Anterior cingulate cortex (tissue), 58 donors: ENCODE data around the gene PPP1R13L.
"Not testable (repeated sequence)": the region's sequence is repeated elsewhere in the genome, so short reads cannot be mapped to it uniquely, and the experiment has no call there.

Experiments
- DNase-seq, 58 donors: peaks; one replicate each; lab custom pipeline; 2025; lab: John Stamatoyannopoulos, UW

Gene PPP1R13L

DNA sequence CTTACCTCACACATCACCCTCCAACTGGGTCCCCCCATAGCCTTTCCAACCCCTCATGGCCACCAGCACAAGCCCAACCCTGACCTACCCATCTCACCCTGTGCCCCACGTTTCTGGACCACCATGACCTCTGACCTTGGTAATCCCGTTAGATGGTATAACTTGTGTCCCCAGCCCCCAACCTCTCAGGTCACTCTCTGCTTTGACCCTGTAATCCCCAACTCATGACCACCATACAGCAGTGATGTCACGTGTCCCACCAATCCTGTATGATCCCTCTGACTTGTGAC lies 55.8 kb downstream of the PPP1R13L start:
- DNase-seq = no peak

DNA sequence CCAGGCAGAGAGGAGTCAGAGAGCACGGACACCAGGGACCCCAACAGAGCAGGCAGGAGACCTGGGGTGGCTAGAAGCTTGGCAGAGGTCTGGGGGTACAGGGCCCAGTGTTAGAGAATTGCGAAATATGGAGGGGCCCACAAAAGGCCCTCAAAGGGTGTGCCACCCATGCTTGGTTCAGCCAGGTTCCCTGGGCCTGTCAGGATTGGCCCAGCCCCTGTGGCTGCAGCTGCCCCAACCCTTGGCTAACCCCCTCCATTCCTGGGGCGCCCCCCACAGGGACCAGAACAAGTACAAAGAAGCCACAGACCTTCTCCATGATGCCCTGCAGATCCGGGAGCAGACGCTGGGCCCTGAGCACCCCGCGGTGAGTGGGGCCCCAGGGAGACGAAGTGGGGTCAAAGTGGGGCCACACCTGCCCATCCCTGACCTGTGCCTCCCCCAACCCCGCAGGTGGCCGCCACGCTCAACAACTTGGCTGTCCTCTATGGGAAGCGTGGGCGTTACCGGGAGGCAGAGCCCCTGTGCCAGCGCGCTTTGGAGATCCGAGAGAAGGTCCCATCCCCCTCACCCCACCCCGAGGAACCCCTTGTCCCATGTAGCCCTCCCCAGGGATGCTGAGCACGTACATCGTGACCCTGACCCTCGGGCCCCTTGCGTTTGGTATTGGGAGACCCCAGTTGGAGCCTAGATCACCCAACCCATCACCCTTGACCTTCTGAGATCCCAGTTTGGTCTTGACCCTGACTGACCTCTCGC lies 56.3 kb downstream of the PPP1R13L start:
- DNase-seq = no peak

DNA sequence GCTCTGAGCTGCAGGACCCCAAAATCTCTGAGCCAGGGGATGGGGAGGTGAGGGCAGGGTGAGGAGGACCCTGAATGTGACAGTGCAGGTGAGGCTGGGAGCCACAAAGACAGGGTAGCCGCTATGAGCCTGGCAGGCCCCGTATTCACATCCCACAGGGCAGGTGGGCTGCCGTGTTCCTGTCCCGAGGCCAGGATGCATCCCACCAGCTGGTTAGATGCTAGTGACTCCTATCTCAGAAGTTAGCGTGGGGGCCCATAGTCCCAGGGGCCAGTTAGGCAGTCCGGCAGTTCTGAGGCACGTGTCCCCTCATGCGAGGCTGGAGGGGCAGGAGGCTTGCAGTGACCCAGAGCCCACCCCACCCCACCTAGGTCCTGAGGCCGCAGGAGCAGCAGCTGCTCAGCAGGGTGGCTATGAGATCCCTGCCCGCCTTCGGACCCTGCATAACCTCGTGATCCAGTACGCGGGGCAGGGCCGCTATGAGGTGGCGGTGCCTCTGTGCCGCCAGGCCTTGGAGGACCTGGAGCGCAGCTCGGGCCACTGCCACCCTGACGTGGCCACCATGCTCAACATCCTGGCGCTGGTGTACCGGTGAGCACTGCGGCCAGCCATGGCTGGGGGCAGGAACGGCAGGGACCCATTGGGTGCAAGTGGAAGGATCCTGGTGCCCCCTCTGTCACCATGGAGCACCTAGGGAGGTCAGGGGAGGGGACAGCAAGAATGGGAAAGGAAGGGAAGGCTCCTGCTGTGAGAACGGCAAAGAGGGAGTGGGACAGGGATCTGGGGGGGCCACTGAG lies 57.1 kb downstream of the PPP1R13L start:
- DNase-seq = no peak

DNA sequence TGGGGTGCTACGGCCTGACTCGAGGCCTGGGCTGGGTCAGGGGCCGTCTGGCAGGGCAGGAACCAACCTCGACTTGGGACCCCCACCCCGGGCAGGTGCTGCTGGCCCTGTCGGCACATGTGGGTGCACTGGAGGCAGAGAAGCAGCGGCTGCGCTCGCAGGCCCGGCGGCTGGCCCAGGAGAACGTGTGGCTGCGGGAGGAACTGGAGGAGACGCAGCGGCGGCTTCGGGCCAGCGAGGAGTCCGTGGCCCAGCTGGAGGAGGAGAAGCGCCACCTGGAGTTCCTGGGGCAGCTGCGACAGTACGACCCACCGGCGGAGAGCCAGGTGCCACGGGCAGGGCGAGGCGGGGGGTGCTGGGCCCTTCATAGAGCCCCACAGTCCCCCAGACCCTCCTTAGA lies 58.4 kb downstream of the PPP1R13L start:
- no peak for DNase-seq

DNA sequence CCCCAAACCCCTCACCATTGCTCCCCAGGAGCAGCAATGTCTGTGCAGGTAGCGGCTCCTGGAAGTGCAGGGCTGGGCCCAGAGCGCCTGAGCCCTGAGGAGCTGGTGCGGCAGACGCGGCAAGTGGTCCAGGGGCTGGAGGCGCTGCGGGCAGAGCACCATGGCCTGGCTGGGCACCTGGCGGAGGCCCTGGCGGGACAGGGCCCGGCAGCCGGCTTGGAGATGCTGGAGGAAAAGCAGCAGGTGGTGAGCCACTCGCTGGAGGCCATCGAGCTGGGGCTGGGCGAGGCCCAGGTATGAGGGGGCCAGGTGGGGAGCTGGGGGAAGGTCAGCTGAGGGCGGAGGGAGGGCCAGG lies 59.4 kb downstream of the PPP1R13L start:
- no peak for DNase-seq

DNA sequence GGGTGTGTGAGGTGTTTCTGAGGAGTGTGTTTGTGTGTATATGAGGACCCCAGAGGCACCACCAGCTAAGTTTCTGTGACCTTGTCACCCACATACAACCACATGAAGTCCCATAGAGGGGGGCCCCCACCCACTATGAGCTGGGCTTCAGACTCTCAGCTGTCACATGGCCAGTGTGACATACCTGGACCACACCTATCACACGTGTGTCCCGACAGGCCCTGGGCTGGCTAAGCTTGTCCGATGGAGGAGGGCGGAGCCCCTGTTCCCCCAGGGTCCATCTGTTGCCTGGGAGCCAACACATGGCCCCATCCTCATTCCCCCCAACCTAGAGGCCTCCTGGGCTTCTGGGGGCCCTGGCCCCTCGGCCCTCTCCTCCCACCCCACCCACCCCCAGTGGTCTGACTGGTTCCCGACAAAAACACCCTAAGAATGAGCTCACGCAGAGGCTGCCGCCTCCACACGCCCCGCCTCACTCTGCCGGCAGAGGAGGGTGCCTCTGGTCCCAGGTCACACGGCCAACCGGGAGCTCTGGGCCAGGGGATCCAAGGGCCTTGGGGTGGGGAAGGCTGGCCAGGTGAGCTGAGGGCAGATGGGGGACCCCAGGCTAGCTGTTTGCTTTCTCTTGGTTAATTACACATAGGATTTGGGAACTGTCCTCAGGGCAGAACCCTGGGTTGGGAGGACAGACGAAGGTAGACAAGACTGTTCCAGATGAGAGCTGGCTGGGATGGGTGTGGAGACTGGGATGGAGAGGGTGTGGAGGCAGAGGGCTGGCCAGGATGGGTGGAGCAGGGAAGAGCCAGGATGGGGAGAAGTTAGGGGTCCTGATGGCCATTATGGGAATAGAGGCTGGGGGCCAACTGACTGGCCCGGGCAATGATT lies 60.0 kb downstream of the PPP1R13L start:
- DNase-seq = no peak

DNA sequence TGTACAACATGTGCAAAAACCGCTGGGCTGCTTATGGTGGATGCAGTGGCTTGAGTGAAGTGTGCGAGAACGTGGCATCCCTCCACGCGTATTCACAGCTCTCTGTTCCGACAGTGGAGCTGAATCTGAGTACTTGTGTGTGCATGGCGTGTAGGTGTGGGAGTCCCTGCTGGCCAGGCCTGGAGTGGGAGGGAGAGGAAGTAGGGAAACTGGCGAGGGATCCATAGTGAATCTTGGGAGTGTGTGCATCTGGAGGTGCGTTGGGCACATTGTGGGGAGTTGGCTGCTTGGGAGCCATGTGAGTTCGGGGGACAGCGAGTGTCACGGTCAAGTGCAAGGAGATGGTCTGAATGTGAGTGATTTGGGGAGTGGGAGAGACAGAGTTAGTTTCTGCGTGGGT lies 62.0 kb downstream of the PPP1R13L start:
- no peak for DNase-seq

DNA sequence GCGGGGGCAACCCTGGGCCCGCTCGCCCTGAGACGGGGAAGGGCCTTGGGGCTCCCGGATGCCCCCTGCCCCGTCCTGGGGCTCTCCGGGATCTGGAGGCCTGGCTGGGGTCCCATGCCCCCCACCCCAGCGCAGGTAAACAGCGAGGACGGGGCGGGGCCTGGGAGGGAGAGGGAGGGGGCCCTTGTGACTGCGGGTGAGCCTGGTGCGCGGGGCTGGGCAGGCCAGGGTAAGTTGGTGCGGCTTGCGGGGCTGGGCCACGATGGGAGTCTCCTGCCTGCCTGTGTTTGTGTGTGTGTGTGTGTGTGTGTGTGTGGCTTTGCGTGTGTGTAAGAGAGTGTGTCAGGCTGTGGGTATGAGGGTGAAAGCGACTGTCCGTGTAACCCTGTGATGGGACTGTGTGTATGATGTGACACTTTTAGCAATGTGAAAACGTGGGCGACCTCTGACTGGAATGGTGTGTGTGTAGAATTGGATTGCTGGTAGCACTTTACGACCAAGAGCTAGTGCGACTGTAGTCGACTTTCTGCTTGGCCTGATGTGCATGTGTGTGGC lies 63.9 kb downstream of the PPP1R13L start:
- no peak for DNase-seq

DNA sequence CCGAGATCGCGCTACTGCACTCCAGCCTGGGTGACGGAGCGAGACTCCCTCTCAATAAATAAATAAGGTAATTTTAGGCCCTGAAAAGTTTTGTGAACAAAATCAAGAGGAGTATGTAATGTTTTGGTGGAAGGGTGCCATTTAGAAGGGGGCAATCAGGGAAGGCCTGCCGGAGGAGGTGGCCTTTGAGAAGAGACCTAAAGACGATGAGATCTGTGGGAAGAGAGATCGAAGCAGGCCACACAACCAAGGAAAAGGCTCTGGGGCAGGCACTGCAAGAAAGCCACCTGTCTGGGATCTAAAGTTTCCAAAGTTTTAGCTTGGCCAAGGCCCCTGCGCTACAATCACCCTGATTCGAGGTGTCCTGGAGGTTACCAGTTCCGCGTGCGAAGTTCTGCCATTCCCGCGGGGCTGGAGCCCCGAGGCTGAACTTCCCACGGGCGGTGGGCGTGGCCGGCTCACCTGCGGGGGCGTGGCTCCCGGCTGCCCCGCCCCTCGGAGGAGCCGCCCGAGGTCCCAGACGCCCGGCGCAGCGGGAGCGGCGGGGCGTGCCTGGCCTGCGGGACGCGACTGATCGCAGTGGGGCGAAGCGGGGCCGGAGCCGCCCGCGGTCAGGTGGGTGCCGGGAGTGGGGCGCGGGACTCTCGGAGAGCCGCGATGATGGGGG lies 64.5 kb downstream of the PPP1R13L start, which contains the start of gene KLC3:
KLC3 (plus strand) TSS at position 519 of the 667 bp plus-strand sequence. CDS start 4,792 bp downstream, outside the sequence.
- DNase-seq = no peak

DNA sequence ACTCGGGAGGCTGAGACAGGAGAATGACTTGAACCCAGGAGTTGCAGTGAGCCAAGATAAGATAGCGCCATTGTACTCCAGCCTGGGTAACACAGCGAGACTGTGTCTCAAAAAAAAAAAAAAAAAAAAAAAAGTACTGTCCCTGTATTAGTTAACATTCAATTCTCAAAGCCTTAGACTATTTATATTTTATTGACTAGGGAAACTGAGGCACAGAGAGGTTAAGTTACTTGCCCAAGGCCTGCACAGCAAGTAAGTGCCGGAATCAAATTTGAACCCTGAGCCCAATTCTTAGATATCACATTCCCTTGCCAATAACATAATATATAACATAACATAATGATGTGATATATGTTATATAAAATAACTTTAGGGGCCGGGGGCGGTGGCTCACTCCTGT lies 65.2 kb downstream of the PPP1R13L start:
- DNase-seq = no peak

DNA sequence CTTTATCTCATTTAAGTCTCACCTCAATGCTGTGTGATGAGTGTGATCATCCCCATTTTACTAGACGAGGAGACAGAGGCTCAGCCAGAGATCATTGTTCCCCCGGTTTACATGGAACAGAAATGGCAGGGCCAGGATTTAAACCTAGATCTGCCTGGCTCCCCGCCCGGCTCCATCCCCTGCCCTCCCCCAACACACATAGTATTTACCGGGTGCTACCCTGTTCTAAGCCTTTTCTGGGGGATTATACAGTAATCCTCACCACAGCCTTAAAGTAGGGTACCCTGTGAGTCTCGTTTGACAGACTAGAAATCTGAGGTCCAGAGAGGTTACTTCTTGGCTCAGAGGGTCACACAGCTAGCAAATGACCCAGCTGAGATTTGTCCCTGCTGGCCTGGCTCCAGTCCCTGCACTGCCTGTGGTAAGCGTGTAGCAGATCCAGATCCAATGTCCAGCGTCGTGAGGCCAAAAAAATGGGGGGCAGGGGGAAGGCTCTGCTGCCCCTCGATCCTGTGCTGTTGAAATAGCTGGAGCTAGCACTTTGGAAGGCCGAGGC lies 68.1 kb downstream of the PPP1R13L start:
- no peak for DNase-seq

DNA sequence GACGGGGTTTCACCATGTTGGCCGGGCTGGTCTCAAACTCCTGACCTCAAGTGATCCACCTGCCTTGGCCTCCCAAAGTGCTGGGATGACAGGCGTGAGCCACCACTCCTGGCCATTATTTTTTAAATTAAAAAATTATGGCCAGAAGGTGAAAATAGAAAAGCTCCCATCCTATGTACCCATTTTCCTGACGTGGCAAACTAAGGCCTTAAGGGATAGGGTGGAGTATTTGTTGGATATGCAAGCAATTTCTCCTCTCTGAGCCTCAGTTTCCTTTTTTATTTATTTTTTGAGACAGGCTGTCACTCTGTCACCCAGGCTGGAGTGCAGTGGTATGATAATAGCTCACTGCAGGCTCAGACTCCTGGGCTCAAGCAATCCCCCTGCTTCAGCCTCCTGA lies 70.0 kb downstream of the PPP1R13L start:
- not testable (repeated sequence) for DNase-seq

DNA sequence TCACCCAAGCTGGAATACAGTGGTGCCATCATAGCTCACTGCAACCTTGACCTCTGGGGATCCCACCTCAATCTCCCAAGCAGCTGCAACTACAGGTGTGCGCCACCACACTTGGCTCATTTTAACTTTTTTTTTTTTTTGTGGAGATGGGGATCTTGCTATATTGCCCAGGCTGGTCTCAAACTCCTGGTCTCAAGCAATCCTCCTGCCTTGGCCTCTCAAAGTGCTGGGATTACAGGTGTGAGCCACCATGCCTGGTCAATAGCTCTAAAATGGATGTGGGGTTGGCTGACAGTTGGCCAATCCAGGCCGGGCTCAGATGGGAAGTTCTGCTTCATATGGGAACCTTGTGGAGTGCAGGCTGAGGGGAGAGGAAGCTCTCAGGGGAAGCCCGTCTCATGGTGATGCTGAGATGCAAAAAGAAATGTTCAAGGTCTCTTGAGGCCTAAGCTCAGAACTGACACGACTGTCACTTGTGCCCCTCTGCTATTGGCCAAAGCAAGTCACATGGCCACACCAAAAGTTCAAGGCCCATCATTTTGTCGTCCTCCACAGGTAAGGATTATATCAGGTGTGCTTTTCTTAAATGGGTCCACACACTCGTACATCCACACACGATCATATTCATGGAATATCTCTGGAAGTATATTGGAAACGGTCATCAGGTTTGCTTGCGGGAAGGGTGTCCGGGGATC lies 71.1 kb downstream of the PPP1R13L start:
- DNase-seq = no peak

DNA sequence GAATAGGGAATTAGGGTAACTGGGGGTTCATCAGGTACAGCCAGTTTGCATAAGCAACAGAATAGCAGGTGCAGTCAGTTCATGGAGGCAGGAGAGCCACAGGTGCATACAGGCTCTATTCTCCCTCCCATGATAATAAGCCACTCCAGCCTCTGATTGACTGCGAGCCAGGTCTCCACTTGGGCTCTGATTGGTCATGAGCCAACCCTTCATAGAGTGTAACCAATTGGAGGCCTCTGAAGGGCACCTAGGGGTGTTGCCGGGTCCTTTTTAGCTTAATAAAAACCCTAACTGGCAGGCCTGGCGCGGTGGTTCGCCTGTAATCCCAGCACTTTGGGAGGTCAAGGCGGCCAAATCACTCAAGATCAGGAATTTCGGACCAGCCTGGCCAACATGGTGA lies 73.5 kb downstream of the PPP1R13L start:
- no peak for DNase-seq
